NCI-H146 treated with DMSO at 0.1 percent for 48 hours (cell line): ENCODE results near the gene SREBF1.

Experiments
- DNase-seq: peaks from one replicate; lab custom pipeline; 2025; ENCODE audit not compliant: unreplicated experiment; lab: John Stamatoyannopoulos, UW

SREBF1 gene

DNA sequence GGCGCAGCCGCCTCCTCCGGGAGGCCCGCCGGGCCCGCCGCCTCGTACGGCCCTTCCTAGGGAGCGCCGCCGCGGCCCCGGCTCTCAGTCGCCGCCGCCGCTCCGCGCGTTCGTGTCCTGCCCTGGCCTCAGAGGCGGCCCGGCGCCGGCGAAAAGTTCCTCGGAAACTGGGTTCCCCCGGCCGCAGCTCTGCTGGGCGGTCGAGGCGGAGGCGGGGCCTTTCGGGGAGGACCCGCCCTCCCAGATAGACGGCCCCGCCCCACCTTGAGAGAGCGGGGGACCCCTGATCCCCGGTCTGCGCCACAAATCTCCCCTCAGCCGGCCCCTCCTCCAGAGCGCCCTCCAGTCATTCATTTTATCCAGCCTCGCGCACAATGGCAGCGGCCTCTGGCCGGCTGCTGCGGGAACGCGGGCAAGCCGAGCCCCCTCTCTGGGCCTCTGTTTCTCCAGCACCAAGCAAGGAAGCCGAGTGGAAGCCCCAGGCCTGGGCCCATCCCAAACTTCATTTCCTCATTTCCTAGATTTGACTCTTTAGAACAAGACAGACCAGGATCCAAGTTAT, at the start of gene SREBF1:
SREBF1 (minus strand) TSS at position 169 of the 562 bp plus-strand sequence. CDS start 169 bp downstream, outside the sequence.
- no peak for DNase-seq

- DNase-seq: no peak
These were observed 49.4 kb upstream of the SREBF1 start for GRCh38 chr17:17886226-17886625.

- no peak for DNase-seq
These were observed 47.9 kb upstream of the SREBF1 start for GRCh38 chr17:17884391-17885357.

DNA sequence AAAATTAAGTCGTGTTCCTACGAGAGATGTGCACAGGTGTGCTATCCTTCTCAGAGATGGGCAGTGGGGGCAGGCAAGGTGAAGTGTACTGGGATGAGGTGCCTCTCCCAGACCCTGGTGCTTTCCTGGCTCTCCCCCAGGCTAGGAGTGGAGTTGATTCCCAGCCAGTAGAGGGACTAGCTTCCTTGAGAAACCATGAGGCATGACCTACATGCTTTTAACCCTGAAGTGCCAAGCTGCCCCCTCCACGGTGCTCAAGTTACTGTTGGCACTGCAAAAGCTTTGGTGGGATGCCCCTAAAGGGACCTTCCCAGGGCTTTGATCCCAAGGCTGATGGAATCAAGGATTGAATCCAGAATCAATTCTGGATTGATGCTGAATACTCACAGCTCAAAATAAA, 47.0 kb upstream of the SREBF1 start:
- no peak for DNase-seq

DNA sequence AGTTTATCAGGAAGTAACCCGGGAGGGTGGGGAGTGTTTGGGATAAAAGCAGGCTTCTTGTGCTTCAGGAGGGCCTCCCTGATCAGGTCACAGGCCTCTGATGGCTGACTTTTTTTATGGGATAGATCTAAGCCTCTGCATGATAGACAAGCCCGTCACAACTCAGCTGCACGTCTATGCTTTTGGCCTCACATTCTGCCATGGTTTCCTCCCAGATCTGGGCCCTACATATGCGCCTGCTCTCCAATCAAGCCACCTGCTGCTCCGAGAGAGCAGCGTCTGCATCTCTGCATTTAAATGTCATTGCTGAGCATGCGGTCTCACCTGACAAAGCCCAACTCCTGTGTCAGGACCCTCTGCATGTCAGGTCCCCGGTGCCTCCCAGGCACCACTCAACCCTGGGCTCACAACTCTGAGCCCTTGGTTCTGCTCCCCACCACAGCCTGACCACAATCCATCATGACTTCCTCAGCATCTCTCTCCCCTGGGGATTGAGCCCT, 45.3 kb upstream of the SREBF1 start:
- DNase-seq: no peak

GRCh38 chr17:17880577-17881196, 43.9 kb upstream of the SREBF1 start:
- no peak for DNase-seq

- DNase-seq: no peak
These were observed 41.0 kb upstream of the SREBF1 start for GRCh38 chr17:17877529-17878358.

DNA sequence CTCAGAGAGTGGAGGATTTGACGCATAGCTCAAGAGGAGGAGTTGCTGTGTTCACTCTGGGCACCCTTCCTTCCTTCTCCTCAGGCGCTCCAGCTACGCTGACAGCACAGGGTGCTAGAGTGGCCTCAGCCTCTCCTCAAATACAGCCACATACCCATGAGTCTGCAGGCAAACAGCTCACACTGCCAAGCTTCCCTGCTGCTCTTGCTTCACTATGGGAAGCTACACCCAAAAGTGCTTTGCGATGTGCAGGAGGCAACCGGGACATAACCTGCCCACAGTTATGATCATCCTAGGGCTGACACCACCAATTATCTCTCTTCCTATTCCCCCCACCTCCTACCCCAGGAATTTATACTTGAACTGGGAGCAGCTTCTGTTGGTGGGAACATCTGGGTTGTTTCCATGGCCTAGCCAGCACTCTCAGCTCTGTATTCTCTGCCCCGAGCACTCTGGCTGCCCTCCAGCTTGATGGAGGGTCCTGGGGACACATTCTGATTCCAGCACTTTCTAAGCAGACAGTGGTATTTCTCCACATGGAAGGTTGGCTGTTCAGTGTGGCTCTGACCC, 40.3 kb upstream of the SREBF1 start:
- no peak for DNase-seq

GRCh38 chr17:17874478-17874877, 37.7 kb upstream of the SREBF1 start:
- DNase-seq: no peak

DNA sequence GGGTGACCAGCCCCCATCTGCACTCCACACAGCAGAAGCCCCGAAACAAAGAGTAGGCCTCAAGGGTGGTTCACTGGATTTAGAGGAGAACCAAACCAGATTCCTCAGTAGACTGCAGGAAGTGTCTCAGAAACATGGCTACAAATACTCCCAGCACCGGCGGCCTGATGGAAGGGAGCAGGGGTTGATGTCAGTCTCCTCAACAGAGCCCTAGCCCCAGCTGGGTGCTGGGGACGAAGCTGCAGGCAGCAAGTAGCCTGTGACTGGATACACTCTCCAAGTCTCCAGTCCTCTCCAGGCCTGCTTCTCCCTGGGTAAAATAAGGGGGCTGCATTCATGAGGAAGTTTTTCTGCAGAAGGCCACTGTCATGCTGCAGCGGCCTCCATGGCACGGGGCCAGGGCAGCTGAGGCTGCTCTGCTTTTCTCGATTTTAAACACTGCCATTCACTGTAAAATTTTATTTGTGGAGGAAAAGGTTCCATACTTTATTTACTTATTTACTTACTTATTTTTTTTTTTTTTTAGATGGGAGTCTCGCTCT, 36.7 kb upstream of the SREBF1 start:
- DNase-seq: no peak

DNA sequence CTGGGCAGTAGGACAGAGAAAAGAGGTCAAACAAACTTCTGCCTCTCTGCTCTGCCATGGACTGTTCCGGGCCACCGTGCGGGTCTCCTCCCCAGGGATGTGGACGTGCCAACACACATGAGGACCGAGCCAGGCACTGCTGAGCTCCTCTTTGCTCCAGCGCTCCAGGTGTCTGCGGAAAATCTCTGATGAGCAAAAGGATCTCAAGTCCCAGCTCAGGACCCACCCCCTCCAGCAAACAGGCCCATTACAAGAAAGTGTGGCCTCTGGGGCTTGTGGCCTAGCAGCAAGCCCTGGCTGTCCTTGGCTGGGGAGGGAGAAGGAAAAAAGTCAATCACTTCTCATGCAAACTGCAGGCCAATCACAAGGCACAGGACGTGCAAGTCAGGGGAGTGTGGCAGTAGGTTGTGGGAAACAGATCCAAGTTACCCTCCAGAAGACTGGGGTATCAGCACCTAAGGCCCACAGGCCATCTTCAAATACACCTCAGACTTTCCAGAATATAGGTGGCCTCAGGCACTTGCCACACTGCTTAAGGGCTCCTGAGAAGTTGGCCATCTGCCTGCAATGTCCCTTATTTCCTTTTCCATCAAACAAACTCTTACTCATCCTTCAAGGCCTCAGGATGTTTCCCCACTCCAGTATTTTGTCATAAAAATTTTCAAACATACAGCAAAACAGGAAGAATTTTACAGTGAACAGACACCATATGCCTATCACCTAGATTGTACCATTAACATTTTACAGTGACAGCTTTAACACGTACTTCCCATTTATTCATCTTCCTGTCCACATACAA, 36.0 kb upstream of the SREBF1 start:
- DNase-seq: no peak

DNA sequence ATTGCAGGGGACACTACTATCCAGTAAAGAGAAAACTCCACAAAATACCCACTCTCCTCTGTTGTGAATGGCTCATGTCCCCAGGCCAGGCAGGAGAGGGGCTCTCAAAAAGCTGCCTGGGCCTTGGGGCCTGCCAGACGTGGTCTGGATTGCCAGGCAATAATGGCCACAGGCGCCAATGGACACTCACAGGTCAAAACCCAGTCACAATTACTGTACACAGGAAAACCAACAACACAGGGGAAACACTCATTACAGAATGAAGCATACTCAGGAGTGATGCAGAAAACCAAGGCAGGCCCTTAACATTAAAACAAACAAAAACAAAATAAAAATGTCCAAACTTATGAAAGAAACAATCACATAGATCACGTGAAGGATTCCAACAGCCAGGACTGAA, 35.1 kb upstream of the SREBF1 start:
- no peak for DNase-seq

DNA sequence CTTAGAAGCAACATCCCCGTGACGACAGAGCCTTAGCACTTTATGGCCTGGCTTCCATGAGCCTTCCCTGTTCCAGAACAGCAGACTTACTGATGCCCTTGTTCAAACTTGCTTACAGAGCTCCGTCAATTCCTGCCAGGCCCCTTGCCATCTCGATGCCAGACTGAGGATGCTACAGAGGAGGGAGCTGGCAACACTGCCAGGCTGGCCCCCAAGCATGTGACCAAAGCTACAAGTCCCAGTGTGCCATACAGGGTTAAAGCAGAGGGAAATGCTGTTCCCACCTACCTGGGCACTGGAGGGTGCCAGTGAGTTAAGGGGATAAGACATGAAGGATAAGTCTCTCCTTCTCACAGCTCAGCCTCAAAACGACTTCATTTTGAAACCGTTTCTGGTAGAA, 33.5 kb upstream of the SREBF1 start:
- no peak for DNase-seq

DNA sequence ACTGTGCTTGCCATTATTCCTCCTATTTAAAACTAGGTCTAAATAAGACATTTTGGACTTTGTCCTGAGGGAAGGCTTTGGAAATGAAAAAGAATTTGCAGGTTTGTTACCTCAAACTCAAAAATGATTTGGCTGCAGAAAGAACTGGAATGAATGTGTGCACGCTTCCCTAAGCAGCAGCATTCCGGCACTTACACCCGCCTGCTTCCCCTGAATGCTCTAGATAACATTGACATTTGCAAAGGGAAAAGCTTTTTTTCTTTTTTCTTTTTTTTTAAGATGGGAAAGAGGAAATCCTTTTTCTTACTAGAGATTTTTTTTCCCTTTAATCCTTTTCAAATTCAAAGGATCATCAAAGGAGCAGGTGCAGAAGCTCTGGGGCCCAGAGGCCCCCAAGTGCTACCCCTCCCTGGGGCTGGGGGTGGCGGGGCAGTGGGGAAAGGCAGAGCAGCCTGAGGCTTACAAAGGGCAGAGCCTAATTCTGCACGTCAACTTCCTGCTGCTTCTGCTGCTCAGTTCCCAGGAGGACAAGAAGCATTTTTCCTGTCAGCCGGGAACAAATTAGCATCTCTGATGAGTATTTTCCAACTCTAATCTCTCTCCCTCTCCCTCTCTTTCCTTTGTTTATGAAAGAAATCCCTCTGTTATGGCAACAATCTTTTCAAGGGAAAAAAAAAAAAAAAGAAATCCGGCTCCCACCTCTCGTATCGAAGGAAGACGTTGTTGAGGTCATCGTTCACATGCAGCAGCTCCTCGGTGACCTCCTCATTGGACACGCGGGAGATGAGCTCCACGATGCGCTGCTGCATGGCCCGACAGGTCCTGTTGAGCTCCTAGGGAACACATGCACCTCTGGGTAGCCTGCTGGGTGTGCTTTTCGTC, 32.1 kb upstream of the SREBF1 start:
- DNase-seq: no peak

- no peak for DNase-seq
These were observed 30.1 kb upstream of the SREBF1 start for GRCh38 chr17:17866897-17867296.

GRCh38 chr17:17866425-17866824, 29.6 kb upstream of the SREBF1 start:
- no peak for DNase-seq

DNA sequence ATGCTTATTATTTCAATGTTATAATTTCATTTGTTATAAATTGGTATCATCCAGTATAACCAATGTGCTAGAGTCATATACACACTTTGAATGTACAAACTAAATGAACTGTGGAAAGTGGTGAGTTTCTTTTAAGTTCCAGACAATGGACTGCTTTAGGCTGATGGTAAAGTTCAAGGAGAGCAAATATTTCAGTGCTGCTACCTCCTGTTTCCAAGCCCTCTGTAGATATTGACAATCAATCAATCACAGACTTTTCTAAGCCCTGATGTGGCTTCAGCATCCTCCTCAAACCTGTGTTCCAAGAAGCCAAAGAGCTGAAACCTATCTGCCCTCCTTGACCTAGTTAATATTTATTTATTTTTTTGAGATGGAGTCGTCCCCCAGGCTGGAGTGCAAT, 28.2 kb upstream of the SREBF1 start:
- no peak for DNase-seq

GRCh38 chr17:17860766-17861107, 24.0 kb upstream of the SREBF1 start:
- no peak for DNase-seq
